Immature natural killer cell (primary cell): ENCODE data around the gene CCDC85C. TPM values are rescaled to one million over a fixed set of nuclear protein-coding genes. Genes with fewer than 3 reads are reported as not detected.

Experiments
- DNase-seq, 3 donors: peaks; one replicate each; pipeline ENCODE4 v3.0.0; 2022; ENCODE audit warnings: mixed read lengths in 1 of 3
- H3K27ac Mint-ChIP-seq, 6 donors: one replicate each; pipeline ENCODE4 v1.8.0; 2020; ENCODE audit warnings: mixed read lengths in 6 of 6, mild to moderate bottlenecking in 5 of 6, inconsistent platforms in 4 of 6, moderate library complexity in 3 of 6
- H3K27me3 Mint-ChIP-seq, 3 donors: one replicate each; pipeline ENCODE4 v1.8.0; 2020 to 2021; ENCODE audit warnings: low read depth in 3 of 3, mild to moderate bottlenecking in 3 of 3, mixed read lengths in 3 of 3, moderate library complexity in 3 of 3, inconsistent platforms in 1 of 3
- H3K36me3 Mint-ChIP-seq, 3 donors: one replicate each; pipeline ENCODE4 v1.8.0; 2020; ENCODE audit warnings: mixed read lengths in 3 of 3, inconsistent platforms in 2 of 3, mild to moderate bottlenecking in 2 of 3
- H3K4me1 Mint-ChIP-seq, 2 donors: one replicate each; pipeline ENCODE4 v1.8.0; 2020; ENCODE audit warnings: inconsistent platforms in 2 of 2, mild to moderate bottlenecking in 2 of 2, mixed read lengths in 2 of 2, moderate library complexity in 1 of 2
- H3K4me3 Mint-ChIP-seq, 5 donors: one replicate each; pipeline ENCODE4 v1.8.0; 2020; ENCODE audit warnings: mild to moderate bottlenecking in 5 of 5, mixed read lengths in 5 of 5, inconsistent platforms in 3 of 5, moderate library complexity in 3 of 5
- H3K9me3 Mint-ChIP-seq, 6 donors: one replicate each; pipeline ENCODE4 v1.8.0; 2020; ENCODE audit warnings: mild to moderate bottlenecking in 6 of 6, mixed read lengths in 6 of 6, inconsistent platforms in 4 of 6, moderate library complexity in 3 of 6
- polyA plus RNA-seq, 3 donors: library from polyadenylated mRNA; unstranded; fragments of 300-500 nt; fragmentation: Illumina TruSeq; gene quantifications; one replicate each; pipeline ENCODE4 v1.2.3, GENCODE V29; 2021

The CCDC85C gene
- polyA plus RNA-seq, 3 donors from 2014 or later: 0.27 to 0.83 (median 0.35) TPM

GRCh38 chr14:99572173-99572999, 31.6 kb downstream of the CCDC85C start:
- peaks cover 0 to 2% (median 2%) of the 10 kb centered on the region in 3 donors for H3K27me3 Mint-ChIP-seq
- H3K27ac Mint-ChIP-seq: no peak overlapping the region

DNA sequence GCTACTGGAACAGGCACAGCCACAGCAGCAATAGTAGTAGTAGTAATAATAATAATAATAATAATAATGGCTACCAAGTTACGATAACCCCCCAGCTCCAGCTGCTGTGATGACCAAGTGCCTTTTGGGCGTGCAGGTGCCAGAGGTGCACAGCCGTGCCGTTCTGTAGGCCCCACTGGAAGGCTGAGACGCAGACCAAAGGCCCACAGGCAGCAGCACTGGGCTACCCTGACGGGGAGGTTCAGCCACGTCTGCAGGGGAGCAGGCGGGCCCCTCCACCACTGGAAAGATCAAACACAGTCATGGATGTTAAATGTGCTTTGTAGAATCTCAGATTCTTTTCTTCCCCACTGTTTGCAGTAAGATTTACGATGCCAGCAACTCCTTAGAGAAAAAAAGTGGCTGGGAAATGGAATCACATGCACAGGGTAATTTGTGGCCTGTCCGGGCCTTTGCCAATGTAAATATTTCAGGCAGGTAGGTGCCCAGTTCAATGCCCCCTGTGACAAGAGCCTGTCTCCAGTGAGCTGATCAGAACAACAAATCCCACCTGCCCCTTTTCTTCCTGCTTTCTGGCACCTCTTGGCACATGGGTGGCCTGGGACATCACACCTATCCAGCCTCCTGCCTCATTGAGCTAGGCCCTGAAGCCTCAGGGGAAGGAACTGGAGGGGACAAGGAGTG, 32.6 kb downstream of the CCDC85C start:
- Mint-ChIP-seq H3K4me3 (no peak overlapping the region), H3K36me3 (no peaks in the 10 kb centered on the region), H3K4me1 (no peaks in the 10 kb centered on the region), H3K9me3 (no peaks in the 10 kb centered on the region), H3K27me3 (peaks cover 0 to 4% (median 2%) of the 10 kb centered on the region in 3 donors), H3K27ac (no peak overlapping the region)
- no peak for DNase-seq

More at GRCh38 chr14:99572173-99572999, 31.6 kb downstream of the CCDC85C start:
- no peaks in the 10 kb centered on the region for H3K9me3 Mint-ChIP-seq
- H3K4me3 Mint-ChIP-seq: no peak overlapping the region
- H3K4me1 Mint-ChIP-seq: no peaks in the 10 kb centered on the region
- DNase-seq: no peak
- no peaks in the 10 kb centered on the region for H3K36me3 Mint-ChIP-seq

GRCh38 chr14:99570544-99571302, 33.3 kb downstream of the CCDC85C start:
- Mint-ChIP-seq H3K27ac (no peak overlapping the region), H3K4me3 (no peak overlapping the region), H3K36me3 (no peaks in the 10 kb centered on the region), H3K9me3 (no peaks in the 10 kb centered on the region), H3K27me3 (peaks cover 0 to 4% (median 2%) of the 10 kb centered on the region in 3 donors), H3K4me1 (no peaks in the 10 kb centered on the region)
- no peak for DNase-seq

DNA sequence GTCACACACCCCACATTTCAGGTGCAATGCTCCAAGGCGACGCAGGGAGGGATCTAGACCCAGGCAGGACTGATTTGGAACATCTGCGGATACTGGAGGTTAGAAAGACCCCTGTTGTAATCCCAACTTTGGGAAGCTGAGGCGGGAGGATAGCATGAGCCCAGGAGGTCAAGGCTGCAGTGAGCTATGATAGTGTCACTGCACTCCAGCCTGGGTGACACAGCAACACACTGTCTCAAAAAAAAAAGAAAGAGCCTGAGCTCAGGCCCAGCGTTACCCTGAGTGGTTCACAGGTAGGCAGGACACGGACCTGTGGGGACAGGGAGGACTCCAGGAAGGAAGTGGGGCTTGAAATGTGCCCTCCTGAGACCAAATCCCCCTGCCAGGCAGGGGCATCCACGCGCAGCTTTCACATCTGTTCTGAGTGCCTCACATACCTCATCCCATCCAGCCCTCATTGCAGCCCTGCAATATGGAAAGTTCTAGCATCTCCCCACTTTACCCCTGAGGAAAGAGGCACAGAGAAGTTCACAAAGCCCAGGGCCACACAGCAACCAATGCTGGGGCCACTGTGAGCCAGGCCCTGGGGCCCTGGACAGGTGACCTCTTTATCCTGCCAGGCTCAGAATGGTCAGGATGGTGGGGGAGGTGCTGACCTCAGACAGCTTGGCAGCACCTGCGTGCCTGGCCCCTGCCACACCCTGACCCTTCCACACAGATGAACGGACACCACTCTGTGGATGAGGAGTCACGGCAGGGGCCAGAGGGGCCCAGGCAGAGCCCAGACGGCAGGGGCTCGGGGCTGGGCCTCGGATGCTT, 34.1 kb downstream of the CCDC85C start:
- H3K27me3 Mint-ChIP-seq: peaks cover 0 to 4% (median 2%) of the 10 kb centered on the region in 3 donors
- no peak overlapping the region for H3K27ac Mint-ChIP-seq
- DNase-seq: no peak
- H3K9me3 Mint-ChIP-seq: no peaks in the 10 kb centered on the region
- H3K36me3 Mint-ChIP-seq: no peaks in the 10 kb centered on the region
- no peak overlapping the region for H3K4me3 Mint-ChIP-seq
- H3K4me1 Mint-ChIP-seq: no peaks in the 10 kb centered on the region

- H3K9me3 Mint-ChIP-seq: no peaks in the 10 kb centered on the region
- no peak overlapping the region for H3K4me3 Mint-ChIP-seq
- peaks cover 0 to 4% (median 0%) of the 10 kb centered on the region in 3 donors for H3K27me3 Mint-ChIP-seq
- H3K36me3 Mint-ChIP-seq: no peaks in the 10 kb centered on the region
- H3K4me1 Mint-ChIP-seq: no peaks in the 10 kb centered on the region
- DNase-seq: no peak
- no peak overlapping the region for H3K27ac Mint-ChIP-seq
Observed at GRCh38 chr14:99568567-99569560, 35.1 kb downstream of the CCDC85C start.

- H3K27ac Mint-ChIP-seq: no peak overlapping the region
- H3K27me3 Mint-ChIP-seq: peaks cover 0 to 2% (median 1%) of the 10 kb centered on the region in 3 donors
- no peak overlapping the region for H3K4me3 Mint-ChIP-seq
- no peaks in the 10 kb centered on the region for H3K36me3 Mint-ChIP-seq
- DNase-seq: no peak
- no peaks in the 10 kb centered on the region for H3K4me1 Mint-ChIP-seq
- no peaks in the 10 kb centered on the region for H3K9me3 Mint-ChIP-seq
Observed at GRCh38 chr14:99566390-99567354, 37.3 kb downstream of the CCDC85C start.

DNA sequence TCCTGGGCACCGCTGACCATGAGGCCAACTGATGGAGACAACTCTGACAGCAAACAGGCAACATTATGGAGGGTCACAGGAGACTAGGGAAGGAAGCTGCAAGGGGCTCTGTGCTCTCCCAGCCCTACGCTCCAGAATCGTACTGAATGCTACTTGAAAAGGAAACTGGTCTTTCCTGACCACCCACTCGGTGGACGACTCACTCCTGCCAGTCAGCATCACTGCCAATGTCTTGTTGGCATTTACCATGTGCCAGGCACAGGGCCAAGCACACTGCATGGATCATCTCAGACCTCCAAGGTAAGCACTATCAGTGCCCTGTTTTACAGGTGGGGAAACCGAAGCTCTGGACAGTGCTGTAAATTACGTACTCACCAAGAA, 38.0 kb downstream of the CCDC85C start:
- Mint-ChIP-seq H3K27me3 (peaks cover 0 to 2% (median 1%) of the 10 kb centered on the region in 3 donors), H3K36me3 (no peaks in the 10 kb centered on the region), H3K9me3 (no peaks in the 10 kb centered on the region), H3K4me1 (no peaks in the 10 kb centered on the region), H3K27ac (no peak overlapping the region), H3K4me3 (no peak overlapping the region)
- no peak for DNase-seq

DNA sequence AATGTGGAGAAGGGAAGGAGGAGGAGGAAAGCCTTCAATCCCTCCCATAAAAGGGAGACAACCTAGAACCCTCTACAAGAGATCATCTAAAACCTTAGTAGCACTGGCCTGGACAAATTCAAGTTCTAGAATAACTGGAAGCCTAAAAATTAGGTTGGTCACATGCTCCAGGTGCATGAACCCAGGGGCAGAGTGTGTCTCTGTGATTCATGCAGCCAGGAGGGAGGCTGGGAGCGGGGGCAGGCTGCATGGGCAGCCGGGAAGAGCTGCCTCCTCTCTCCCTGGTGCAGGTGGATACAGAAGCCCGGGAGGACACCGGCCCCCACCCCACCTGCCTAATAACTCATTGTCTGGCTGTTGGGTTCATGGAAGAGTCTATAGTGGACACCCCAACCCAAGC, 38.6 kb downstream of the CCDC85C start:
- no peak for DNase-seq
- Mint-ChIP-seq H3K4me1 (no peaks in the 10 kb centered on the region), H3K36me3 (no peaks in the 10 kb centered on the region), H3K27ac (no peak overlapping the region), H3K9me3 (no peaks in the 10 kb centered on the region), H3K27me3 (peaks cover 0 to 2% (median 1%) of the 10 kb centered on the region in 3 donors), H3K4me3 (no peak overlapping the region)

DNA sequence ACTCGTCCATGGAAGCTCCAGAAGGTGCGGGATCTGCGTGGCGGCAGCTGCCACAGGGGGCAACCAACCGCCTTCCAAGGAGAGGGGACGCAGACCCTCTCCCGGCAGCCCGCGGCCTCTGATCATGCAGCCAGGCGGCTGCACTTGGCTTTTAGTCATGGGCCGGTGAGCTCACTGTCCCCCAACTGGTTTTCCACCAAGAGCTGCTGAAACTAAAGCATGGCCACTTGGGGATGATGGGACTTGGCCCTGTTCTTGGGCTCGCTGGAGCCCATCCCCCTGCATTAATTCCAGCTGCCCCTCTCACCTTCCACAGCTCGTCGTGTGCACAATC, 39.1 kb downstream of the CCDC85C start:
- no peaks in the 10 kb centered on the region for H3K36me3 Mint-ChIP-seq
- no peaks in the 10 kb centered on the region for H3K9me3 Mint-ChIP-seq
- DNase-seq: no peak
- H3K4me1 Mint-ChIP-seq: no peaks in the 10 kb centered on the region
- H3K4me3 Mint-ChIP-seq: no peak overlapping the region
- no peak overlapping the region for H3K27ac Mint-ChIP-seq
- H3K27me3 Mint-ChIP-seq: peaks cover 0 to 2% (median 1%) of the 10 kb centered on the region in 3 donors

DNA sequence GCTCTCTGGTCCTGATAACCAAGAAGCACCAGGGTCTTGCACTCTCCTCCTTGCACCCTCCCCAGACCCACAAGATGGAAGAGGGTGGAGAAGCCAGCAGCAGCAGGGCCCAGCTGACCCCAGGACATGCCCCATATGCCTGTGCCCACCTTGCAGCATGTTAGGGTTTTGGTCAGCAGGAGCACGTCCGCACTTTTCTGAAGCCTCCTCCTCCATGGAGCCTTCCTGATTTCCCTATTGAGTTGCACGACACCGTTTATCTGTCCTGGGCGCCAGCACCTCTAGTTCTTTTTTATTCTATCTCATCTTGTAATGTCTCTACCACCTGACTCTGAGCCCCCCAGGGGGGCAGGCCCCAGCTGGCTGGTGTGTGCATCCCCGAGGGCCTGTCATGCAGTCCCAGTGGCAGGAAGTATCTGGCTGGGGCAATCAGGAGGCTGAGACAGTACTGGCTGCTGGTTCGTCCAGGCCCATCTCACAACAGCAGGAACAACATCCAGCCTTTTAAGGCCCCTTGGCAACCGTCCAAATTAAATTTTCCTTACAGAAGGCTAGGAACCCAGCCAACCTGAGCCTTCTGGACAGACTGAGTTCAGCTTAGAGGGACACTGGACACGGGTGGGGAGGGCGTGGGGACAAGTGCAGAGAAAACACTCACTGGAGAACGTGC, 39.6 kb downstream of the CCDC85C start:
- no peak for DNase-seq
- Mint-ChIP-seq H3K4me3 (no peak overlapping the region), H3K4me1 (no peaks in the 10 kb centered on the region), H3K36me3 (no peaks in the 10 kb centered on the region), H3K27ac (no peak overlapping the region), H3K9me3 (no peaks in the 10 kb centered on the region), H3K27me3 (peaks cover 0 to 2% (median 1%) of the 10 kb centered on the region in 3 donors)

DNA sequence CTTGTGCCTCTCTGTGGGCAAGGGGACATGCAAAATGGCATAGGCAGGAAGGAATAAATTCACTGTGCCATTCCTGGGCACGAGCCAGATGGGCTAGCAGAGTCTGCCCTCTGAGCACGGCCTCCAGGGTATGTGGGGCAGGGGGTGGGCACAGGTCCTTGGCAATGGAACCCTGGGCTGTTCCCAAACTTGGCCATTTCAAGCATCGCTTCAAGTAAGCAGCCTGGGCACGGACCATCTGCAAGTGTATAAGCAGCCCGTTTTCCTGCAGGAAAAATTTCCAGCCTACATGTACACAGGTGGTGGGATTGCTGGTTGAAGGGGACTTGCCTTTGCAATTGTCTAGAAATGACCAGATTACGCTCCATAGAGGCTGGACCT, 40.3 kb downstream of the CCDC85C start:
- H3K36me3 Mint-ChIP-seq: no peaks in the 10 kb centered on the region
- peaks cover 1 to 2% (median 2%) of the 10 kb centered on the region in 3 donors for H3K27me3 Mint-ChIP-seq
- no peaks in the 10 kb centered on the region for H3K4me1 Mint-ChIP-seq
- H3K4me3 Mint-ChIP-seq: no peak overlapping the region
- H3K27ac Mint-ChIP-seq: no peak overlapping the region
- H3K9me3 Mint-ChIP-seq: no peaks in the 10 kb centered on the region
- no peak for DNase-seq
